Measurements from ENCODE around the gene RASD1. TPM values are rescaled to one million over a fixed set of nuclear protein-coding genes. Genes with fewer than 3 reads are reported as not detected.

RASD1 gene
- total and polyA plus RNA-seq, 2 of the 4 experiments (the other 2 are of a cell fraction) = 0.54 to 1.8 TPM

DNA sequence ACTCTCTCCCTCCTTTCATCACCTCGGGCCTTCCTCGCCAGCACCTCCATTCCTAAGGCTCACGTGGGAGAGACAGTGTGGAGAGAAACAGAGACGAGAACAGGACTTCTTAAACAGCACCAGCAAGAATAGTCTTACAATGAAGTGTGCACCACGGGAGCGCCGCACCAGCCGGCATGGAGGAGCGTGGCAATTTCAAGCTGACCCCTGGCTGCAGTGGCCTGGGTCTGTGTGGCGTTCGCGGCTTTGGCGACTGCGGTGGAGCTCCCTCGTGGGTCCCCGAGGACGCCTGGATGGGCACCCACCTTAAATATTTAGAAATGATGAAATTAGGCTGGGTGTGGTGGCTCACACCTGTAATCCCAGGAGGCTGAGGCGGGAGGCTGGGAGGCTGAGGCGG is 39.9 kb downstream of the RASD1 start:
- Histone ChIP-seq H2BK120ac (ENCODE audit: low read depth, low read length) (no peak overlapping the region), H3K18ac (ENCODE audit: low read depth, low read length) (no peak overlapping the region), H3K9me3 (ENCODE audit: control insufficient read depth, insufficient read depth, low read length) (peaks cover 3% of the 10 kb centered on the region; the same call in 1 of the 2 replicates), H2BK5ac (ENCODE audit: low read depth, low read length, poor library complexity, severe bottlenecking) (no peak overlapping the region), H3K27ac (ENCODE audit: insufficient read depth, low read length) (no peak overlapping the region), H3K9ac (ENCODE audit: low read depth, low read length) (no peak overlapping the region), H3K14ac (replicated peaks; ENCODE audit: low read depth, low read length) (no peak overlapping the region), H4K8ac (ENCODE audit: low read depth in 2 of 2, low read length in 2 of 2) (no peak overlapping the region), H3K4me3 (ENCODE audit: insufficient read depth, low read depth, low read length) (no peak overlapping the region), H4K20me1 (ENCODE audit: insufficient read depth, low read length) (no peaks in the 10 kb centered on the region), H3K4me1 (ENCODE audit: control insufficient read depth, insufficient read depth, low read length) (no peaks in the 10 kb centered on the region), H3K4ac (ENCODE audit: low read depth, low read length) (no peak overlapping the region), H3K9me1 (ENCODE audit: insufficient read depth, low read length) (no peaks in the 10 kb centered on the region), H2AK5ac (ENCODE audit: low read depth, low read length) (no peak overlapping the region), H3K23ac (ENCODE audit: low read depth, low read length) (no peak overlapping the region), H2AK9ac (replicated peaks; ENCODE audit: low read depth, low read length, poor library complexity) (peak overlapping the region; percentile 42), H3K4me2 (ENCODE audit: low read depth, low read length) (no peak overlapping the region), H3K36me3 (ENCODE audit: control insufficient read depth, insufficient read depth, low read length) (no peaks in the 10 kb centered on the region), H4K5ac (ENCODE audit: low read depth, low read length) (no peak overlapping the region), H2BK20ac (ENCODE audit: low read depth, low read length) (no peak overlapping the region), H3K56ac (ENCODE audit: extremely low read depth, insufficient read depth, low read length) (no peak overlapping the region), H4K91ac (ENCODE audit: insufficient read depth, low read depth, low read length) (no peak overlapping the region), H2AFZ (replicated peaks; ENCODE audit: low read length, poor library complexity) (no peak overlapping the region), H3K27me3 (ENCODE audit: control insufficient read depth, insufficient read depth, low read length) (peaks cover 18% of the 10 kb centered on the region), H3K79me1 (ENCODE audit: low read depth in 1 of 2, low read length in 2 of 2) (no peaks in the 10 kb centered on the region), H2BK15ac (ENCODE audit: low read depth, low read length) (no peak overlapping the region)
- in situ Hi-C loops (cut with MboI; ENCODE audit: low sequenced_read_pairs) = no loop called here
- CTCF ChIA-PET = no interaction called here
- BruUV-seq (replicated peaks) = no TSS peak
- intact Hi-C loops (cut with micrococcal nuclease) = no loop called here
- 87% methylated on average over 3 of the region's 19 CpGs; no CpG with 5 or more reads in 1 of the 2 experiments for WGBS, 2 experiments (ENCODE audit: extremely low coverage in 2 of 2, insufficient read length in 1 of 2)
- dilution Hi-C loops (cut with HindIII; ENCODE audit: low sequenced_read_pairs, unreplicated experiment) = no loop called here
- ATAC-seq (ENCODE audit: low read depth) (no peak), DNase-seq (no peak)
- TF ChIP-seq FOS (IDR thresholded peaks at IDR 0.05; ENCODE audit: low read depth, low read length) = no peak
- no peak for TF ChIP-seq RCOR1 (IDR thresholded peaks at IDR 0.05; ENCODE audit: insufficient replicate concordance, low read length)
- TF ChIP-seq CHD1 (IDR thresholded peaks at IDR 0.05; ENCODE audit: low read depth, low read length) = no peak
- TF ChIP-seq, protein P1, sequence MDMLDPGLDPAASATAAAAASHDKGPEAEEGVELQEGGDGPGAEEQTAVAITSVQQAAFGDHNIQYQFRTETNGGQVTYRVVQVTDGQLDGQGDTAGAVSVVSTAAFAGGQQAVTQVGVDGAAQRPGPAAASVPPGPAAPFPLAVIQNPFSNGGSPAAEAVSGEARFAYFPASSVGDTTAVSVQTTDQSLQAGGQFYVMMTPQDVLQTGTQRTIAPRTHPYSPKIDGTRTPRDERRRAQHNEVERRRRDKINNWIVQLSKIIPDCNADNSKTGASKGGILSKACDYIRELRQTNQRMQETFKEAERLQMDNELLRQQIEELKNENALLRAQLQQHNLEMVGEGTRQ (IDR thresholded peaks at IDR 0.05; ENCODE audit: low read depth, low read length) = no peak
- no peak for TF ChIP-seq BHLHE40 (IDR thresholded peaks at IDR 0.05; ENCODE audit: low read depth, low read length)
- TF ChIP-seq, protein P2, sequence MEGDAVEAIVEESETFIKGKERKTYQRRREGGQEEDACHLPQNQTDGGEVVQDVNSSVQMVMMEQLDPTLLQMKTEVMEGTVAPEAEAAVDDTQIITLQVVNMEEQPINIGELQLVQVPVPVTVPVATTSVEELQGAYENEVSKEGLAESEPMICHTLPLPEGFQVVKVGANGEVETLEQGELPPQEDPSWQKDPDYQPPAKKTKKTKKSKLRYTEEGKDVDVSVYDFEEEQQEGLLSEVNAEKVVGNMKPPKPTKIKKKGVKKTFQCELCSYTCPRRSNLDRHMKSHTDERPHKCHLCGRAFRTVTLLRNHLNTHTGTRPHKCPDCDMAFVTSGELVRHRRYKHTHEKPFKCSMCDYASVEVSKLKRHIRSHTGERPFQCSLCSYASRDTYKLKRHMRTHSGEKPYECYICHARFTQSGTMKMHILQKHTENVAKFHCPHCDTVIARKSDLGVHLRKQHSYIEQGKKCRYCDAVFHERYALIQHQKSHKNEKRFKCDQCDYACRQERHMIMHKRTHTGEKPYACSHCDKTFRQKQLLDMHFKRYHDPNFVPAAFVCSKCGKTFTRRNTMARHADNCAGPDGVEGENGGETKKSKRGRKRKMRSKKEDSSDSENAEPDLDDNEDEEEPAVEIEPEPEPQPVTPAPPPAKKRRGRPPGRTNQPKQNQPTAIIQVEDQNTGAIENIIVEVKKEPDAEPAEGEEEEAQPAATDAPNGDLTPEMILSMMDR (conservative IDR thresholded peaks at IDR 0.05; ENCODE audit: low read depth, low read length) = no peak
- no peak for TF ChIP-seq NFE2L2 (IDR thresholded peaks at IDR 0.05; ENCODE audit: low read depth, low read length)
- TF ChIP-seq RAD21 (IDR thresholded peaks at IDR 0.05; ENCODE audit: low read length) = no peak
- TF ChIP-seq MAFK (IDR thresholded peaks at IDR 0.05; ENCODE audit: low read depth, low read length) = no peak
- no peak for TF ChIP-seq POLR2A (IDR thresholded peaks at IDR 0.05; ENCODE audit: low read depth, low read length)
- TF ChIP-seq CEBPB (IDR thresholded peaks at IDR 0.05; ENCODE audit: low read depth, low read length) = no peak
- TF ChIP-seq MXI1 (IDR thresholded peaks at IDR 0.05; ENCODE audit: borderline replicate concordance, low read depth, low read length) = no peak
- TF ChIP-seq MAZ (IDR thresholded peaks at IDR 0.05; ENCODE audit: borderline replicate concordance, low read depth, low read length) = no peak
- TF ChIP-seq, protein P3, sequence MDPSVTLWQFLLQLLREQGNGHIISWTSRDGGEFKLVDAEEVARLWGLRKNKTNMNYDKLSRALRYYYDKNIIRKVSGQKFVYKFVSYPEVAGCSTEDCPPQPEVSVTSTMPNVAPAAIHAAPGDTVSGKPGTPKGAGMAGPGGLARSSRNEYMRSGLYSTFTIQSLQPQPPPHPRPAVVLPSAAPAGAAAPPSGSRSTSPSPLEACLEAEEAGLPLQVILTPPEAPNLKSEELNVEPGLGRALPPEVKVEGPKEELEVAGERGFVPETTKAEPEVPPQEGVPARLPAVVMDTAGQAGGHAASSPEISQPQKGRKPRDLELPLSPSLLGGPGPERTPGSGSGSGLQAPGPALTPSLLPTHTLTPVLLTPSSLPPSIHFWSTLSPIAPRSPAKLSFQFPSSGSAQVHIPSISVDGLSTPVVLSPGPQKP (IDR thresholded peaks at IDR 0.05; ENCODE audit: borderline replicate concordance, low read depth, low read length) = no peak
- TF ChIP-seq SMC3 (IDR thresholded peaks at IDR 0.05; ENCODE audit: low read depth, low read length) = no peak
- TF ChIP-seq RFX5 (IDR thresholded peaks at IDR 0.05; ENCODE audit: low read depth, low read length) = no peak
- POLR2A ChIA-PET (ENCODE audit: unreplicated experiment) = no interaction called here
